Lower lobe of right lung (tissue), 2 donors: Measurements from ENCODE around the gene PCCA. TPM values are rescaled to one million over a fixed set of nuclear protein-coding genes. Genes with fewer than 3 reads are reported as not detected.

Source experiments
- ATAC-seq, 2 donors: fragments of 200-7000 bp; cut with Tn5 transposase; one replicate each; pipeline ENCODE4 v1.9.1; 2020 to 2022; ENCODE audit warnings: mild to moderate bottlenecking in 2 of 2, moderate library complexity in 2 of 2
- DNase-seq: peaks from one replicate; pipeline ENCODE4 v3.0.0-alpha.2; 2020
- H3K27ac ChIP-seq: fragments of 200-600 bp; one replicate; pipeline ENCODE4 v1.8.0; 2022
- H3K27me3 ChIP-seq: fragments of 200-600 bp; one replicate; pipeline ENCODE4 v1.8.0; 2022; ENCODE audit warnings: low read depth
- H3K36me3 ChIP-seq: fragments of 200-600 bp; one replicate; pipeline ENCODE4 v1.8.0; 2022; ENCODE audit warnings: mild to moderate bottlenecking
- H3K4me1 ChIP-seq: fragments of 200-600 bp; one replicate; pipeline ENCODE4 v1.8.0; 2022
- H3K4me3 ChIP-seq: fragments of 200-600 bp; one replicate; pipeline ENCODE4 v1.8.0; 2022; ENCODE audit warnings: mild to moderate bottlenecking
- H3K9me3 ChIP-seq: fragments of 200-600 bp; one replicate; pipeline ENCODE4 v1.8.0; 2022
- intact Hi-C: fragments of 100-400 bp; cut with DNase I; formaldehyde crosslinking; loops from one replicate; pipeline ENCODE4 v1.11.0; 2022
- total RNA-seq: library from RNA; stranded (reverse); fragmentation: NEBNext Ultra II Directional; extraction: Animal tissue kit (Norgen Biotek cat#: 25700); gene quantifications from one replicate; pipeline ENCODE4 v1.2.1, GENCODE V29; 2021
- TF ChIP-seq, protein P1 (sequence below): fragments of 200-600 bp; IDR thresholded peaks from one replicate; pipeline ENCODE4 v1.8.0; 2022; ENCODE audit warnings: antibody characterized with exemption, mild to moderate bottlenecking
- donor health status: DM: no; HTN: yes; CAD: no; lungs with severe emphysema.

PCCA gene
- total RNA-seq, 1 donor from 2014 or later = 37.8 TPM

DNA sequence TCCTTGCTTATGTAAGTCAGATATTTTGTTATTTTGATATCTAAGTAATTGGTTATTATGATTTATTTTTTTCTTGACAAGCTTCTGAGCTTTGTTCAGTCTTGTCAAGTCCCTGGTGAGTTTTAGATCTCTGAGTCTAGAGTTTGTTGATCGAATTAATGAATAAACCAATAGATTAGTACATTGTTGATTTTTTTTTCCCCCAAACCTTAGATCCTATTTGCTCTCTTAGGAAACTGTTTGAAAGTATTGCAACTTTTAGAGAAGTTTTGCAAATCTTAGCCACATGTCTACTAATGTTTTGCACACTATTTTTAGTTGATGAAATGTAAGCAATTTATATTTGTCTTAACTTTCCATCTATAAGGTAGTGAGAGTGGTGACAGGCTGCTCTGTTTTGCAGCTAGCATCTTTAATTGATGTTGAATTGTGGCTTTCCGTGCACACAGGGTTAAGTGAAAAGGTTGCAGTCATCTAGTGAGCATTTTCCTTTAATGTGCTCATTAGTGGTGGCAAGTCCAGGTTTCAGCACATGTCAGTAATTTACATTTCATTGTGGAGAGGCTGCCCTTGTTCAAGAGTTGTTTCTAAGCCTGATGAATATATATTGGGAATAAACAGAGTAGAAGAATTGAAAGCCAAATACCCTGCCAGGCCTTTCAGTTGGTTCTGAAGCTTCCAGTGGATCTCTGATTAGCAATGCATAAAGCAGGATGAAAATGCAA lies 86.3 kb downstream of the PCCA start:
- no peaks in the 10 kb centered on the region for H3K36me3 ChIP-seq
- H3K4me3 ChIP-seq = no peak overlapping the region
- H3K9me3 ChIP-seq = no peaks in the 10 kb centered on the region
- no peak overlapping the region for H3K27ac ChIP-seq
- DNase-seq = no peak
- intact Hi-C loops = no loop called here
- H3K4me1 ChIP-seq = peaks cover 8% of the 10 kb centered on the region
- TF ChIP-seq, protein P1, sequence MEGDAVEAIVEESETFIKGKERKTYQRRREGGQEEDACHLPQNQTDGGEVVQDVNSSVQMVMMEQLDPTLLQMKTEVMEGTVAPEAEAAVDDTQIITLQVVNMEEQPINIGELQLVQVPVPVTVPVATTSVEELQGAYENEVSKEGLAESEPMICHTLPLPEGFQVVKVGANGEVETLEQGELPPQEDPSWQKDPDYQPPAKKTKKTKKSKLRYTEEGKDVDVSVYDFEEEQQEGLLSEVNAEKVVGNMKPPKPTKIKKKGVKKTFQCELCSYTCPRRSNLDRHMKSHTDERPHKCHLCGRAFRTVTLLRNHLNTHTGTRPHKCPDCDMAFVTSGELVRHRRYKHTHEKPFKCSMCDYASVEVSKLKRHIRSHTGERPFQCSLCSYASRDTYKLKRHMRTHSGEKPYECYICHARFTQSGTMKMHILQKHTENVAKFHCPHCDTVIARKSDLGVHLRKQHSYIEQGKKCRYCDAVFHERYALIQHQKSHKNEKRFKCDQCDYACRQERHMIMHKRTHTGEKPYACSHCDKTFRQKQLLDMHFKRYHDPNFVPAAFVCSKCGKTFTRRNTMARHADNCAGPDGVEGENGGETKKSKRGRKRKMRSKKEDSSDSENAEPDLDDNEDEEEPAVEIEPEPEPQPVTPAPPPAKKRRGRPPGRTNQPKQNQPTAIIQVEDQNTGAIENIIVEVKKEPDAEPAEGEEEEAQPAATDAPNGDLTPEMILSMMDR = no peak
- no peak for ATAC-seq
- no peaks in the 10 kb centered on the region for H3K27me3 ChIP-seq

DNA sequence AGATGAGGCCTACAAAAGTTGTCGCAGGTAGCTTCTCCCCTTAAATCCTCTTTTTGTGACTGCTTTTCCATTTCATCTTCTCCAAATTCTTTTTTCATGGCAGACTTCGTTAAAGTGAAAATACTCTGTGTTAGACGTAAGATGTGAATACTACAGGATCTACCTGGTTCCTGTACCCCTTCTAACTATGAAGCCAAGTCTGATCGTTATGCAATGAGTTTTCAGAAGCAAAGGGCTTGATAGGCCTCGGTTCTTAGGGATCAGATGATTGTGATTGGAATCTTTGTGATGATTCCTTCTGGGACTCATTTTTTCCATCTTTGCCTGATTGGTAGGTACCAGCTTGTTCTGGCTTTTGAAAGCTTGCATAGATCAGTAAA lies 86.9 kb downstream of the PCCA start:
- peaks cover 8% of the 10 kb centered on the region for H3K4me1 ChIP-seq
- ATAC-seq (no peak), DNase-seq (no peak)
- no peak overlapping the region for H3K27ac ChIP-seq
- H3K9me3 ChIP-seq = no peaks in the 10 kb centered on the region
- TF ChIP-seq, protein P1 = no peak
- H3K4me3 ChIP-seq = no peak overlapping the region
- intact Hi-C loops = no loop called here
- H3K36me3 ChIP-seq = no peaks in the 10 kb centered on the region
- no peaks in the 10 kb centered on the region for H3K27me3 ChIP-seq

DNA sequence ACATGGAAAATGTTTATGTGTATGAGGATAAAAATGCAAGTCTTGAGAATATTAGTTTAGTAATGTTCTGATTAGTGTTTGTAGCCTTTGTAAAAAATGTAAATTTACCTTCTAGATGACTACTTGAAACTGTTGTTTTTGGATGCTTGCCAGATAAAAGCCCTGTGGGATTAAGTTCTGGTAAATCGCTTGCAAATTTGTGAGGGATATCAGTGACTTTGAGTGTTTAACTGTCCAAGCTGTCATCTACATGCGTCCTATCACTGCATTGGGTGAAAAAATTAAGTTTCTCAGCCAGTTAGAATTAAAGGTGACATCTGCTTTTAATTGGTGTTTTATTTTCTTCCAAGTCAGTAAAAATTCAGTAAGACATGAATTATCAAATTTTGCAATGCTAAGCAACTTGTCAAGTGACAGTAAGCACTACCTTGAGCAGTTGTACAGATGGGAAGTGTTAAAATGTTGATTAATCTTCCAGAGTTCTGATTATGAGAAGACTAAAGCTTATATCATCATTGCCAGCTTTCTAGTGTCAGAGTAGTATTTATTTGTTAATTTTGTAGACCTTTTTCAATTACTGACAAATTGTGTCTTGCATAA lies 88.0 kb downstream of the PCCA start:
- H3K9me3 ChIP-seq = no peaks in the 10 kb centered on the region
- TF ChIP-seq, protein P1 = no peak
- no peaks in the 10 kb centered on the region for H3K27me3 ChIP-seq
- no peak overlapping the region for H3K27ac ChIP-seq
- DNase-seq (no peak), ATAC-seq (no peak)
- H3K4me3 ChIP-seq = no peak overlapping the region
- intact Hi-C loops = no loop called here
- no peaks in the 10 kb centered on the region for H3K36me3 ChIP-seq
- peaks cover 8% of the 10 kb centered on the region for H3K4me1 ChIP-seq

DNA sequence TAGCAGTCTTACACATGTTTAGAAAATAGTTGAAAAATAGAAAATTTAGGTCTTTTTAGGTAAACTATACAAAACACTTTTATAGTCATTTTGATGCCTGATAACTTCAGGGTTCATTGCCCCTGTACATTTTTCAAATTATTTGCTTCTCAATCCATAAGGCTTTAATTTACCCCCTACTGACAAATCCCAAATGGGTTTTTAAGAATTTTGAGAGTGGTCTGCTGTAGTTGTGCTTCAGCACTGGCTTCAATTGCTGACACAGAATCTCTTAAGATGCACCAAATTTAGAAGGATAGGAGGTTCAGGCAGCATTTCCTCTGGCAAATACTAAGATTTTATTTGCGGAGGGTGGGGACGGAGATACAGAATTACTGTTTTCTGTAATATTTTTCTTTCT lies 89.4 kb downstream of the PCCA start:
- no peak overlapping the region for H3K4me3 ChIP-seq
- no peaks in the 10 kb centered on the region for H3K9me3 ChIP-seq
- DNase-seq = no peak
- no peaks in the 10 kb centered on the region for H3K36me3 ChIP-seq
- H3K27me3 ChIP-seq = no peaks in the 10 kb centered on the region
- intact Hi-C loops = no loop called here
- ATAC-seq = no peak
- peaks cover 8% of the 10 kb centered on the region for H3K4me1 ChIP-seq
- H3K27ac ChIP-seq = no peak overlapping the region
- TF ChIP-seq, protein P1 = no peak

DNA sequence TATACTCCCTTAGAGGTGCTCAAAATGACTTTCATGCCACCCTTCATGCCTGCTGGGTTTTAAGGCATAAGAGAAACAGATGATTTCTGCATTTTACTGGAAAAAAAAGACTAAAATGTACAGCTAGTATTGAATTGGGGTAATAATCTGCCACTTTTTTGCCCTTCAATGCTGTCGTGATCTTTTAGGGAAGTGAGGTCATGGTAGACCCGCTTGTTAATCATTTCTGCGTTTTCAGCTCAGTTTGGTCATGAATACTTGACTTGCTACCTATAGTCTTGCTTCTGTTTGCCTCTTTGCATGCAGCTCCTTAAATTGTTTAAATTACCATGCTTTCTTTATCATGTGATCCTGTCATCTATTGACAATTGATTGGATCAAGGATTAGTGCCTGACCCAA lies 90.4 kb downstream of the PCCA start:
- Histone ChIP-seq H3K27me3 (no peaks in the 10 kb centered on the region), H3K4me1 (peaks cover 8% of the 10 kb centered on the region), H3K27ac (no peak overlapping the region), H3K36me3 (no peaks in the 10 kb centered on the region), H3K9me3 (no peaks in the 10 kb centered on the region), H3K4me3 (no peak overlapping the region)
- ATAC-seq (no peak), DNase-seq (no peak)
- intact Hi-C loops = no loop called here
- TF ChIP-seq, protein P1 = no peak
